ENCODE measurements around the gene PVALEF. TPM values are rescaled to one million over a fixed set of nuclear protein-coding genes. Genes with fewer than 3 reads are reported as not detected.

PVALEF gene
- total RNA-seq, 1 donor from 2014 or later = 0.20 TPM

- intact Hi-C loops (cut with micrococcal nuclease) = no loop called here
- DNase-seq (no peak), ATAC-seq (no peak)
Observed at GRCh38 chr17:81203136-81203535, 37.8 kb downstream of the PVALEF start.

GRCh38 chr17:81204578-81204977 is 39.3 kb downstream of the PVALEF start:
- ATAC-seq (no peak), DNase-seq (no peak)
- intact Hi-C loops (cut with micrococcal nuclease) = no loop called here

GRCh38 chr17:81206166-81206565 is 40.9 kb downstream of the PVALEF start:
- no peak for ATAC-seq
- intact Hi-C loops (cut with micrococcal nuclease) = no loop called here
- no peak for DNase-seq

GRCh38 chr17:81206657-81207056 is 41.4 kb downstream of the PVALEF start:
- intact Hi-C loops (cut with micrococcal nuclease) = no loop called here
- DNase-seq (no peak), ATAC-seq (no peak)

- DNase-seq (no peak), ATAC-seq (no peak)
- intact Hi-C loops (cut with micrococcal nuclease) = no loop called here
Observed at GRCh38 chr17:81207610-81208581, 42.6 kb downstream of the PVALEF start.

GRCh38 chr17:81208651-81209050 is 43.3 kb downstream of the PVALEF start:
- ATAC-seq = no peak
- DNase-seq = no peak
- intact Hi-C loops (cut with micrococcal nuclease) = no loop called here

- DNase-seq (no peak), ATAC-seq (no peak)
- intact Hi-C loops (cut with micrococcal nuclease) = no loop called here
Observed at GRCh38 chr17:81209141-81209540, 43.8 kb downstream of the PVALEF start.

- intact Hi-C loops (cut with micrococcal nuclease) = no loop called here
- ATAC-seq (no peak), DNase-seq (no peak)
Observed at GRCh38 chr17:81210466-81210865, 45.2 kb downstream of the PVALEF start.

GRCh38 chr17:81210868-81211267 is 45.6 kb downstream of the PVALEF start:
- DNase-seq = no peak

GRCh38 chr17:81212365-81212764 is 47.1 kb downstream of the PVALEF start:
- ATAC-seq (no peak), DNase-seq (no peak)
- intact Hi-C loops (cut with micrococcal nuclease) = no loop called here

More at GRCh38 chr17:81210868-81211267, 45.6 kb downstream of the PVALEF start:
- intact Hi-C loops (cut with micrococcal nuclease) = no loop called here
- ATAC-seq = no peak

GRCh38 chr17:81213978-81214377 is 48.7 kb downstream of the PVALEF start:
- intact Hi-C loops (cut with micrococcal nuclease) = no loop called here
- ATAC-seq (no peak), DNase-seq (no peak)

- DNase-seq (no peak), ATAC-seq (no peak)
- intact Hi-C loops (cut with micrococcal nuclease) = no loop called here
Observed at GRCh38 chr17:81217491-81217890, 52.2 kb downstream of the PVALEF start.

GRCh38 chr17:81218459-81218858 is 53.2 kb downstream of the PVALEF start:
- intact Hi-C loops (cut with micrococcal nuclease) = no loop called here
- DNase-seq (no peak), ATAC-seq (no peak)

GRCh38 chr17:81218991-81219390 is 53.7 kb downstream of the PVALEF start:
- no peak for DNase-seq
- intact Hi-C loops (cut with micrococcal nuclease) = no loop called here

GRCh38 chr17:81219476-81220180 is 54.3 kb downstream of the PVALEF start:
- intact Hi-C loops (cut with micrococcal nuclease) = no loop called here
- no peak for ATAC-seq
- no peak for DNase-seq

More at GRCh38 chr17:81218991-81219390, 53.7 kb downstream of the PVALEF start:
- ATAC-seq = no peak

- no peak for ATAC-seq
- DNase-seq = no peak
Observed at GRCh38 chr17:81221371-81221841, 56.1 kb downstream of the PVALEF start.

GRCh38 chr17:81221842-81222619 is 56.7 kb downstream of the PVALEF start:
- no peak for DNase-seq
- intact Hi-C loops (cut with micrococcal nuclease) = no loop called here
- ATAC-seq = peak; percentile 1

More at GRCh38 chr17:81221371-81221841, 56.1 kb downstream of the PVALEF start:
- intact Hi-C loops (cut with micrococcal nuclease) = no loop called here

- ATAC-seq = peak; percentile 3
- intact Hi-C loops (cut with micrococcal nuclease) = no loop called here
- no peak for DNase-seq
Observed at GRCh38 chr17:81222620-81222905, 57.3 kb downstream of the PVALEF start.

GRCh38 chr17:81222906-81223761 is 57.8 kb downstream of the PVALEF start, which contains the start of gene CEP131:
Gene CEP131, minus strand, starts transcription at chr17:81222965. Its CDS starts 2,909 bp downstream, at chr17:81220056.
- intact Hi-C loops (cut with micrococcal nuclease) = no loop called here
- peak; percentile 98 for ATAC-seq
- DNase-seq = peak; percentile 100
